Liver (tissue), 9 donors: ENCODE data around the gene CACNG4. TPM values are rescaled to one million over a fixed set of nuclear protein-coding genes. Genes with fewer than 3 reads are reported as not detected.

ENCODE experiments used
- DNase-seq: peaks from one replicate; pipeline ENCODE4 v3.0.0-alpha.2; 2017; ENCODE audit warnings: low spot score
- H3K27ac ChIP-seq, 2 donors: one replicate each; pipeline ENCODE4 v1.7.0; 2013; ENCODE audit warnings: inconsistent platforms in 2 of 2, low read length in 2 of 2, control low read depth in 1 of 2, low read depth in 1 of 2, mild to moderate bottlenecking in 1 of 2
- H3K27me3 ChIP-seq, 4 donors: one replicate each; pipeline versions ENCODE4 v1.6.1 to v1.7.0; 2013; ENCODE audit warnings: low read length in 3 of 4, inconsistent platforms in 1 of 4, mild to moderate bottlenecking in 1 of 4, moderate library complexity in 1 of 4; ENCODE audit not compliant: control insufficient read depth in 4 of 4, insufficient read depth in 4 of 4
- H3K36me3 ChIP-seq, 4 donors: one replicate each; pipeline versions ENCODE4 v1.6.1 to v1.7.0; 2013; ENCODE audit warnings: low read length in 3 of 4, mild to moderate bottlenecking in 3 of 4, low read depth in 1 of 4, moderate library complexity in 1 of 4; ENCODE audit not compliant: control insufficient read depth in 4 of 4, insufficient read depth in 3 of 4
- H3K4me1 ChIP-seq, 4 donors: one replicate each; pipeline versions ENCODE4 v1.6.1 to v1.7.0; 2013; ENCODE audit warnings: low read length in 3 of 4, mild to moderate bottlenecking in 3 of 4, moderate library complexity in 1 of 4; ENCODE audit not compliant: control insufficient read depth in 4 of 4, insufficient read depth in 4 of 4
- H3K4me3 ChIP-seq, 3 donors: one replicate each; pipeline versions ENCODE4 v1.6.1 to v1.7.0; 2013; ENCODE audit warnings: low read length in 3 of 3, control low read depth in 1 of 3, low read depth in 1 of 3, mild to moderate bottlenecking in 1 of 3
- H3K9ac ChIP-seq, 2 donors: one replicate each; pipeline ENCODE4 v1.7.0; 2013; ENCODE audit warnings: low read length in 2 of 2, mild to moderate bottlenecking in 2 of 2, moderate library complexity in 2 of 2, control low read depth in 1 of 2, low read depth in 1 of 2
- H3K9me3 ChIP-seq, 4 donors: one replicate each; pipeline versions ENCODE4 v1.6.1 to v1.7.0; 2013; ENCODE audit warnings: low read length in 3 of 4; ENCODE audit not compliant: control insufficient read depth in 4 of 4
- EGR1 ChIP-seq, 2 donors: IDR thresholded peaks; 2 replicates each; pipeline ENCODE4 v1.6.1; 2016 to 2018; ENCODE audit warnings: antibody characterized with exemption in 2 of 2, low read depth in 2 of 2
- FOXA1 ChIP-seq: IDR thresholded peaks from 2 replicates; pipeline ENCODE4 v1.6.1; 2016; ENCODE audit warnings: antibody characterized with exemption
- FOXA2 ChIP-seq: IDR thresholded peaks from 2 replicates; pipeline ENCODE4 v1.6.1; 2016; ENCODE audit warnings: antibody characterized with exemption
- GABPA ChIP-seq, 2 donors: IDR thresholded peaks in 1 of 2; conservative IDR thresholded peaks in 1 of 2; 2 replicates each; pipeline ENCODE4 v1.6.1; 2016; ENCODE audit warnings: antibody characterized with exemption in 2 of 2, mild to moderate bottlenecking in 1 of 2, moderate library complexity in 1 of 2
- HNF4A ChIP-seq, 2 donors: conservative IDR thresholded peaks; 2 replicates each; pipeline ENCODE4 v1.6.1; 2016; ENCODE audit warnings: antibody characterized with exemption in 2 of 2, mild to moderate bottlenecking in 2 of 2
- HNF4G ChIP-seq: IDR thresholded peaks from 2 replicates; pipeline ENCODE4 v1.6.1; 2016; ENCODE audit warnings: antibody characterized with exemption
- JUND ChIP-seq, 2 donors: IDR thresholded peaks; 2 replicates each; pipeline ENCODE4 v1.6.1; 2016; ENCODE audit warnings: antibody characterized with exemption in 2 of 2
- MAX ChIP-seq: IDR thresholded peaks from 2 replicates; pipeline ENCODE4 v1.6.1; 2016; ENCODE audit warnings: antibody characterized with exemption
- NR2F2 ChIP-seq: IDR thresholded peaks from 2 replicates; pipeline ENCODE4 v1.6.1; 2016; ENCODE audit warnings: antibody characterized with exemption
- RAD21 ChIP-seq, 2 donors: IDR thresholded peaks; 2 replicates each; pipeline ENCODE4 v1.6.1; 2016; ENCODE audit warnings: antibody characterized with exemption in 2 of 2, mild to moderate bottlenecking in 2 of 2
- RXRA ChIP-seq, 2 donors: IDR thresholded peaks; 2 replicates each; pipeline ENCODE4 v1.6.1; 2017 to 2018; ENCODE audit warnings: antibody characterized with exemption in 2 of 2, mild to moderate bottlenecking in 1 of 2
- SP1 ChIP-seq: IDR thresholded peaks from 2 replicates; pipeline ENCODE4 v1.6.1; 2018; ENCODE audit warnings: antibody characterized with exemption, mild to moderate bottlenecking
- TAF1 ChIP-seq: conservative IDR thresholded peaks from 2 replicates; pipeline ENCODE4 v1.6.1; 2016; ENCODE audit warnings: antibody characterized with exemption, mild to moderate bottlenecking
- YY1 ChIP-seq: IDR thresholded peaks from 2 replicates; pipeline ENCODE4 v1.6.1; 2016; ENCODE audit warnings: antibody characterized with exemption, mild to moderate bottlenecking
- ZBTB33 ChIP-seq: IDR thresholded peaks from 2 replicates; pipeline ENCODE4 v1.6.1; 2016; ENCODE audit warnings: antibody characterized with exemption
- WGBS: extraction: QIAGEN DNeasy Blood & Tissue Kit; methylation state at CpG from one replicate; pipeline ENCODE4 v1.1.7; 2013; 5-methylcytosine and 5-hydroxymethylcytosine counted together
- polyA plus RNA-seq, 2 donors: library from polyadenylated mRNA; stranded (reverse) in 1 of 2; unstranded in 1 of 2; fragments of 200-250 nt in 1 of 2; fragments of >200 nt in 1 of 2; fragmentation: Nextera tagmentation in 1 of 2; extraction: Ambion mirVana in 1 of 2; gene quantifications; one replicate each; pipeline versions ENCODE4 v1.2.1 to v1.2.3, GENCODE V29; 2013 to 2015
- total RNA-seq, 2 donors: library from RNA; depleted of rRNA; stranded (reverse); fragments of >200 nt; gene quantifications; one replicate each; pipeline ENCODE4 v1.2.3, GENCODE V29; 2014
- TF ChIP-seq, protein P1 (sequence below): IDR thresholded peaks from 2 replicates; pipeline ENCODE4 v1.6.1; 2016; ENCODE audit warnings: antibody characterized with exemption
- TF ChIP-seq, protein P2 (sequence below): fragments of 150-350 bp; IDR thresholded peaks from 2 replicates; pipeline ENCODE4 v1.5.1; 2017; ENCODE audit warnings: improper control_type of control experiment, low read depth, low read length; ENCODE audit not compliant: missing input control
- donor health status: healthy.
- donor health status: healthy.
- donor health status: healthy.
- donor health status: healthy.
- donor health status: healthy.

The CACNG4 gene
- total and polyA plus RNA-seq, 4 donors = 0.02 to 0.09 (median 0.08) TPM; not detected in 1

- no peak for TF ChIP-seq HNF4G
- TF ChIP-seq SP1 = no peak
- no peak for TF ChIP-seq TAF1
- TF ChIP-seq EGR1 (IDR thresholded peaks at IDR 0.05; ENCODE audit: low read depth in 2 of 2) = no peak
- TF ChIP-seq YY1 = no peak
- TF ChIP-seq GABPA (IDR thresholded peaks at IDR 0.05 in 1 of 2, conservative IDR thresholded peaks at IDR 0.05 in 1 of 2) = no peak
- TF ChIP-seq, protein P1, sequence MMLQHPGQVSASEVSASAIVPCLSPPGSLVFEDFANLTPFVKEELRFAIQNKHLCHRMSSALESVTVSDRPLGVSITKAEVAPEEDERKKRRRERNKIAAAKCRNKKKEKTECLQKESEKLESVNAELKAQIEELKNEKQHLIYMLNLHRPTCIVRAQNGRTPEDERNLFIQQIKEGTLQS = no peak
- TF ChIP-seq HNF4A (conservative IDR thresholded peaks at IDR 0.05) = no peak
- TF ChIP-seq RAD21 (IDR thresholded peaks at IDR 0.05) = no peak
- TF ChIP-seq, protein P2, sequence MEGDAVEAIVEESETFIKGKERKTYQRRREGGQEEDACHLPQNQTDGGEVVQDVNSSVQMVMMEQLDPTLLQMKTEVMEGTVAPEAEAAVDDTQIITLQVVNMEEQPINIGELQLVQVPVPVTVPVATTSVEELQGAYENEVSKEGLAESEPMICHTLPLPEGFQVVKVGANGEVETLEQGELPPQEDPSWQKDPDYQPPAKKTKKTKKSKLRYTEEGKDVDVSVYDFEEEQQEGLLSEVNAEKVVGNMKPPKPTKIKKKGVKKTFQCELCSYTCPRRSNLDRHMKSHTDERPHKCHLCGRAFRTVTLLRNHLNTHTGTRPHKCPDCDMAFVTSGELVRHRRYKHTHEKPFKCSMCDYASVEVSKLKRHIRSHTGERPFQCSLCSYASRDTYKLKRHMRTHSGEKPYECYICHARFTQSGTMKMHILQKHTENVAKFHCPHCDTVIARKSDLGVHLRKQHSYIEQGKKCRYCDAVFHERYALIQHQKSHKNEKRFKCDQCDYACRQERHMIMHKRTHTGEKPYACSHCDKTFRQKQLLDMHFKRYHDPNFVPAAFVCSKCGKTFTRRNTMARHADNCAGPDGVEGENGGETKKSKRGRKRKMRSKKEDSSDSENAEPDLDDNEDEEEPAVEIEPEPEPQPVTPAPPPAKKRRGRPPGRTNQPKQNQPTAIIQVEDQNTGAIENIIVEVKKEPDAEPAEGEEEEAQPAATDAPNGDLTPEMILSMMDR = no peak
- no peak for TF ChIP-seq MAX
- TF ChIP-seq FOXA2 = no peak
- TF ChIP-seq ZBTB33 = no peak
- TF ChIP-seq NR2F2 = no peak
- no peak for TF ChIP-seq FOXA1
- no peak overlapping the region for H3K27ac ChIP-seq
- H3K27me3 ChIP-seq = no peaks in the 10 kb centered on the region
- no peak overlapping the region for H3K4me3 ChIP-seq
- no peaks in the 10 kb centered on the region for H3K36me3 ChIP-seq
- no peaks in the 10 kb centered on the region for H3K9me3 ChIP-seq
- H3K9ac ChIP-seq = no peak overlapping the region
- 95% methylated on average over 12 of the region's 12 CpGs for WGBS
- no peak for DNase-seq
- no peaks in the 10 kb centered on the region for H3K4me1 ChIP-seq
Observed at GRCh38 chr17:66992911-66993442, 28.5 kb downstream of the CACNG4 start.

- Histone ChIP-seq H3K36me3 (no peaks in the 10 kb centered on the region), H3K9me3 (no peaks in the 10 kb centered on the region), H3K27me3 (no peaks in the 10 kb centered on the region), H3K27ac (no peak overlapping the region), H3K4me1 (no peaks in the 10 kb centered on the region), H3K4me3 (no peak overlapping the region), H3K9ac (no peak overlapping the region)
- 95% methylated on average over 8 of the region's 8 CpGs for WGBS
- DNase-seq = no peak
- TF ChIP-seq, protein P1 = no peak
- TF ChIP-seq, protein P2 = no peak
- no peak for TF ChIP-seq JUND (IDR thresholded peaks at IDR 0.05)
- no peak for TF ChIP-seq RAD21 (IDR thresholded peaks at IDR 0.05)
- no peak for TF ChIP-seq HNF4G
- TF ChIP-seq SP1 = no peak
- TF ChIP-seq FOXA1 = no peak
- TF ChIP-seq YY1 = no peak
- TF ChIP-seq GABPA (IDR thresholded peaks at IDR 0.05 in 1 of 2, conservative IDR thresholded peaks at IDR 0.05 in 1 of 2) = no peak
- TF ChIP-seq HNF4A (conservative IDR thresholded peaks at IDR 0.05) = no peak
- no peak for TF ChIP-seq MAX
- TF ChIP-seq FOXA2 = no peak
- TF ChIP-seq RXRA (IDR thresholded peaks at IDR 0.05) = no peak
- no peak for TF ChIP-seq TAF1
- no peak for TF ChIP-seq NR2F2
- no peak for TF ChIP-seq ZBTB33
Observed at GRCh38 chr17:66994361-66994760, 29.9 kb downstream of the CACNG4 start.
